ENCODE data around the gene SOS2. TPM values are rescaled to one million over a fixed set of nuclear protein-coding genes. Genes with fewer than 3 reads are reported as not detected.

The SOS2 gene
- total and polyA plus RNA-seq, 8 donors = 5.8 to 69.0 (median 27.3) TPM

GRCh38 chr14:50212726-50213125 lies 18.7 kb downstream of the SOS2 start:
- Histone ChIP-seq H3K36me3 (peaks cover 0 to 3% (median 0%) of the 10 kb centered on the region in 4 donors), H3K4me1 (peaks cover 6 to 44% (median 25%) of the 10 kb centered on the region in 4 donors), H3K4me3 (no peak overlapping the region), H3K27me3 (no peaks in the 10 kb centered on the region), H3K27ac (no peak overlapping the region), H3K9me3 (no peaks in the 10 kb centered on the region)
- intact Hi-C loops (cut with DNase I; ENCODE audit: low total_unique reads) = no loop called here
- DNase-seq = no peak
- no peak for TF ChIP-seq CTCF (IDR thresholded peaks at IDR 0.05)
- TF ChIP-seq EP300 (IDR thresholded peaks at IDR 0.05) = no peak
- TF ChIP-seq POLR2A (IDR thresholded peaks at IDR 0.05) = no peak
- TF ChIP-seq POLR2AphosphoS5 (IDR thresholded peaks at IDR 0.05) = no peak
- 31 to 57% (median 44%) methylated on average over 3 of the region's 3 CpGs for WGBS, 5 donors

GRCh38 chr14:50210074-50210473 lies 21.3 kb downstream of the SOS2 start:
- H3K4me1 ChIP-seq = peaks cover 0 to 29% (median 17%) of the 10 kb centered on the region in 4 donors
- no peaks in the 10 kb centered on the region for H3K36me3 ChIP-seq
- TF ChIP-seq EP300 (IDR thresholded peaks at IDR 0.05) (no peak), CTCF (IDR thresholded peaks at IDR 0.05) (no peak), POLR2A (IDR thresholded peaks at IDR 0.05) (no peak), POLR2AphosphoS5 (IDR thresholded peaks at IDR 0.05) (no peak)
- H3K27ac ChIP-seq = no peak overlapping the region
- 84 to 93% (median 85%) methylated on average over 1 of the region's 1 CpG for WGBS, 5 donors
- DNase-seq = no peak
- H3K27me3 ChIP-seq = no peaks in the 10 kb centered on the region
- H3K4me3 ChIP-seq = no peak overlapping the region
- intact Hi-C loops (cut with DNase I; ENCODE audit: low total_unique reads) = no loop called here
- H3K9me3 ChIP-seq = no peaks in the 10 kb centered on the region

- no peak for DNase-seq
- WGBS, 5 donors = 82 to 96% (median 93%) methylated on average over 2 of the region's 2 CpGs
- Histone ChIP-seq H3K9me3 (no peaks in the 10 kb centered on the region), H3K4me1 (no peaks in the 10 kb centered on the region), H3K27ac (no peak overlapping the region), H3K36me3 (peaks cover 13 to 80% (median 67%) of the 10 kb centered on the region in 4 donors), H3K27me3 (no peaks in the 10 kb centered on the region), H3K4me3 (no peak overlapping the region)
- TF ChIP-seq EP300 (IDR thresholded peaks at IDR 0.05) = no peak
- no peak for TF ChIP-seq POLR2AphosphoS5 (IDR thresholded peaks at IDR 0.05)
- TF ChIP-seq CTCF (IDR thresholded peaks at IDR 0.05) = no peak
- TF ChIP-seq POLR2A (IDR thresholded peaks at IDR 0.05) = no peak
- intact Hi-C loops (cut with DNase I; ENCODE audit: low total_unique reads) = no loop called here
These were observed 32.9 kb downstream of the SOS2 start for GRCh38 chr14:50198499-50198898.

GRCh38 chr14:50191499-50191898 lies 39.9 kb downstream of the SOS2 start:
- intact Hi-C loops (cut with DNase I; ENCODE audit: low total_unique reads) = no loop called here
- TF ChIP-seq POLR2A (IDR thresholded peaks at IDR 0.05) = no peak
- no peak for TF ChIP-seq EP300 (IDR thresholded peaks at IDR 0.05)
- no peak for TF ChIP-seq POLR2AphosphoS5 (IDR thresholded peaks at IDR 0.05)
- TF ChIP-seq CTCF (IDR thresholded peaks at IDR 0.05) = no peak
- no peaks in the 10 kb centered on the region for H3K27me3 ChIP-seq
- no peaks in the 10 kb centered on the region for H3K4me1 ChIP-seq
- no peak overlapping the region for H3K4me3 ChIP-seq
- 86 to 92% (median 88%) methylated on average over 1 of the region's 1 CpG for WGBS, 5 donors
- peaks cover 0 to 71% (median 57%) of the 10 kb centered on the region in 4 donors for H3K36me3 ChIP-seq
- no peak overlapping the region for H3K27ac ChIP-seq
- no peak for DNase-seq
- no peaks in the 10 kb centered on the region for H3K9me3 ChIP-seq
